ENCODE measurements around the gene NXPH2.

NXPH2 gene

DNA sequence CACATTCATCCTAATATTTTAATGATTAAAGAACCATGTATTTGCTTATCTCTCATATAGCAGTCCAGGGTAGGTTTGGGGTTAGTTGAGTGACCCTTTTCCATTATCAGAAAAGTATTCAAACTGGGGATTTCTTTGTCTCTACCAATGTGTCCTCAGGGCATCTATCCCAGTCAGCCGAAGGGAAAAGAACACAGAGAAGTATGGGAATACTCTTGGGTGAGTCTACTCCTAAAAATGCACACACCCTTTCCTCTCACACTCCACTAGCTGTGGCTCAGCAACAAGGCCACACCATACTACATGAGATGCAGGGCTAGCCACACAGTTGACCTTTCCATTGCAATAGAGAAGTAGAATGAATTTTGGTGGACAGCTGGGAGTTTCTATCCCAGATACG is 114.3 kb downstream of the NXPH2 start:
- Mint-ChIP-seq H3K36me3 (ENCODE audit: low read depth) (no peaks in the 10 kb centered on the region), H3K4me1 (no peaks in the 10 kb centered on the region), H3K27ac (no peak overlapping the region), H3K4me3 (no peak overlapping the region), H3K27me3 (ENCODE audit: low read depth) (no peaks in the 10 kb centered on the region), H3K9me3 (no peaks in the 10 kb centered on the region)
- no peak for TF ChIP-seq CTCF (IDR thresholded peaks at IDR 0.05; ENCODE audit: unreplicated experiment in 3 of 3)

DNA sequence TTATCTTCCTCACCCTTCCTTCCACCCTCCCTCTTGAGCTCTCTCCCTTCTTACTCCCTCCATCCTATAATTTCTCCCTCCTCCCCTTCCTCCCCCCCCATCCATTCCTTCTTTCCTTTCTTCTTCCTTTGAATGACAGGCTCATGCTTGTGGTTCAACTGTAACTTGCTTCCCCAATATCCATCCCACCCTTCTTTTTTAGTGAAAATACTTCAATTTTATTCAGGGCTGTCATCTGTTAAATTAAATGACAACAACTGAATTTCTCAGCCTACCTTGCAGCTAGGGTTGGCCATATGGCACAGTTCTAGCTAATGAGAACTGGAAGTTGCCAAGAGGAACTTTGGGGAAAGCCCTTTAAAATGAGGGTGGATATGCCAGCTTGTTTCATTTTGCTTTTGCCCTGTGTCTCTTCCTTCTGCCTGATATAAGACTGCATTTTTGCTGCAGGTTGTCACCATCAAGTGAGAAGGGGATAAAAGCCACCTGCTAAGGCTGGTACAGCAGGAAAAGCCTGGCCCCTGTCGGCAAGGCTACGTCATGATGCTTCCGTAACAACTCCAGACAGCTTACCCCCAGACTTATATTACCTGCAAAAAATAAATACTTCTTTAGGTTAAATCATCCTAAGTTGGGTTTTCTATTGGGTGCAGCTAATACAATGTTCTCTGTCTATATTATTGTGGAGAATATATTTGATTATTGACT is 121.8 kb downstream of the NXPH2 start:
- Mint-ChIP-seq H3K9me3 (no peaks in the 10 kb centered on the region), H3K4me3 (no peak overlapping the region)

GRCh38 chr2:138654146-138654545 is 126.0 kb downstream of the NXPH2 start:
- Mint-ChIP-seq H3K4me1 (no peaks in the 10 kb centered on the region), H3K36me3 (ENCODE audit: low read depth) (no peaks in the 10 kb centered on the region), H3K9me3 (no peaks in the 10 kb centered on the region), H3K27me3 (ENCODE audit: low read depth) (no peaks in the 10 kb centered on the region), H3K27ac (no peak overlapping the region), H3K4me3 (no peak overlapping the region)
- TF ChIP-seq CTCF (IDR thresholded peaks at IDR 0.05; ENCODE audit: unreplicated experiment in 3 of 3) = no peak

More for the DNA sequence above, 121.8 kb downstream of the NXPH2 start:
- no peak for TF ChIP-seq CTCF (IDR thresholded peaks at IDR 0.05; ENCODE audit: unreplicated experiment in 3 of 3)
- no peaks in the 10 kb centered on the region for H3K27me3 Mint-ChIP-seq (ENCODE audit: low read depth)
- H3K36me3 Mint-ChIP-seq (ENCODE audit: low read depth) = no peaks in the 10 kb centered on the region
- H3K4me1 Mint-ChIP-seq = no peaks in the 10 kb centered on the region
- H3K27ac Mint-ChIP-seq = no peak overlapping the region

- H3K27ac Mint-ChIP-seq = no peak overlapping the region
- no peaks in the 10 kb centered on the region for H3K4me1 Mint-ChIP-seq
- H3K36me3 Mint-ChIP-seq (ENCODE audit: low read depth) = no peaks in the 10 kb centered on the region
- no peak for TF ChIP-seq CTCF (IDR thresholded peaks at IDR 0.05; ENCODE audit: unreplicated experiment in 3 of 3)
- H3K4me3 Mint-ChIP-seq = no peak overlapping the region
- H3K9me3 Mint-ChIP-seq = no peaks in the 10 kb centered on the region
- H3K27me3 Mint-ChIP-seq (ENCODE audit: low read depth) = no peaks in the 10 kb centered on the region
Measured at GRCh38 chr2:138652378-138652777, 127.8 kb downstream of the NXPH2 start.

- H3K4me1 Mint-ChIP-seq = no peaks in the 10 kb centered on the region
Measured at GRCh38 chr2:138649571-138649970, 130.6 kb downstream of the NXPH2 start.

More at GRCh38 chr2:138649571-138649970, 130.6 kb downstream of the NXPH2 start:
- no peaks in the 10 kb centered on the region for H3K27me3 Mint-ChIP-seq (ENCODE audit: low read depth)
- no peak overlapping the region for H3K4me3 Mint-ChIP-seq
- no peak for TF ChIP-seq CTCF (IDR thresholded peaks at IDR 0.05; ENCODE audit: unreplicated experiment in 3 of 3)
- H3K36me3 Mint-ChIP-seq (ENCODE audit: low read depth) = no peaks in the 10 kb centered on the region
- H3K27ac Mint-ChIP-seq = no peak overlapping the region
- H3K9me3 Mint-ChIP-seq = no peaks in the 10 kb centered on the region

Measured in nephron (organoid).